EH (cell line): ENCODE results near the gene CKS2.
"Not testable (repeated sequence)": the region's sequence is repeated elsewhere in the genome, so short reads cannot be mapped to it uniquely, and the experiment has no call there.

ENCODE experiments used
- DNase-seq: peaks from one replicate; pipeline ENCODE4 v3.0.0-alpha.2; 2015; ENCODE audit warnings: low read depth

CKS2 gene

DNA sequence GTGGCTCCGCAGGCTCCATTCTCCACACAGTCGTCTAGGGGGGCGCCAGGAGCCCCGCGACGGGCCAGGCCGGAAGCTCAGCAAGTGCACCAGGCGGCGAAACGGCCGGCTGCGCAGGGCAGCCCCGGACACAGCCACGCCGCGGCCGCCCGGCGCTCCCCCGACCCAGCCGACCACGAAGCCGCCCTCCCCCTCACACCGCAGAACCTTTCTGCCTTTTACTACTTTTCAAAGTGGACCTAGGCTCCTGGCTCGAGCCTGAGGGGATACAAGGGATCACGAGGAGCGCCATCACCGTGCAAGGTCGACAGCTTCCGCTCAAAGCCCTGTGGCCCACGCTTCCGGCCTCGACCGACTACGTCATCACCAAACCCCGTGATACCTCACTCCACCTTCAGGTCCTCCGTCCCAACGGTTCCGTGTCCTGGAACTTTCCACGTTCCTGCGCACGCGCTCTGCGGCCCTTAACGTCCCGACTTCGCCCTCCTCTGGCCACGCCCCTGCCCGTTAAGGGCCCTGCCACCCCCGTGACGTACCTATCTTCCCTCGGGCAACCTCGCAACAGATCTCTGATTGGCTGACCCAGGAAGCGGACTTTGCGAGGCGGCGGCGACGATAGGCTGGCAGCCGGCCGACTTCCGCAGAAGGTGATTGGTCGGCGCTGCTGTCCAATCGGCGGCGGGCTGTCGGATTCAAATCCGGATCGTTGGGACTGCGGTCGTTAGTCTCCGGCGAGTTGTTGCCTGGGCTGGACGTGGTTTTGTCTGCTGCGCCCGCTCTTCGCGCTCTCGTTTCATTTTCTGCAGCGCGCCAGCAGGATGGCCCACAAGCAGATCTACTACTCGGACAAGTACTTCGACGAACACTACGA lies at the start of gene CKS2:
CKS2 (plus strand) TSS at position 721 of the 871 bp plus-strand sequence; CDS start at position 819, 98 bp downstream.
- peak; percentile 100 for DNase-seq

DNA sequence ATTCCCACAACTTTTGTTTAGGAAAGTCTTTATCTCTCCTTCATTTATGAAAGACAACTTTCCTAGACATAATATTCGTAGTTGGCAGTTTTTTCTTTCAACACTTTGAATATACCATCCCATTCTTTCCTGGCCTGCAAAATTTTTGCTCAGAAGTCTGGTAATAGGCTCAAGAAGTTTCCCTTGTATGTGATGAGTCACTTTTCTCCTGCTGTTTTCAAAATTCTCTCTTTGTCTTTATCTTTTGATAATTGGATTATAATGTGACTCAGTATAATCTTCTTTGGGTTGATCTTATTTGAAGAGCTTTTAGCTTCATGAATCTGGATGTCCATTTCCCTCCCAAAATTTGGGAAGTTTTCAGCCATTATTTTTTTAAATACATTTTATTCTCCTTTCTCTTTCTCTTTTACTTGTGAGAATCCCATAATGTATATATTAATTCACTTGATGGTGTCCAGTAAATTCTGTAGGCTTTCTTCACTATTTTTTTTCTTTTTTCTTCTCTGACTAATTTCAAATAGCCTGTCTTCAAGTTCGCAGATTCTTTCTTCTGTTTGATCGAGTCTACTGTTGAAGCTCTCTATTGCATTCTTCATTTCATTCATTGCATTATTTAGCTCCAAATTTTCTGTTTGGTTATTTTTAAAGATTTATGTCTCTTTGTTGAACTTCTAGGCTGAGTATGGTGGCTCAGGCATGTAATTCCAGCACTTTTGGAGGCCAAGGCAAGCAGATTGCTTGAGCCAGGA lies 37.3 kb upstream of the CKS2 start:
- DNase-seq, result no peak

DNA sequence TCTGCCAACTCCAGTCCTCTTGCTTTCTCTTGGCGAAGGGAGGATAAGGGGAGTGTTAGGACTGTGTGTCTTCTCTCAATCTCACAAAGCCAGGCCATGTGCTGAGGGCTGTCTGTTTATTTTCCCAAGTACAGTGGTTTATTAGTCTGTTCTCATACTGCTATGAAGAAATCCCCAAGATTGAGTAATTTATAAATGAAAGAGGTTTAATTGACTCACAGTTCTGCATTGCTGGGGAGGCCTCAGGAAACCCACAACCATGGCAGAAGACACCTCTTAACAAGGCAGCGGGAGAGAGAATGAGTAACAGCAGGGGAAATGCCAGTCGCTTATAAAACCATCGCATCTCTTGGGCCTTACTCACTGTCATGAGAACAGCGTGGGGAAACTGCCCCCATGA lies 36.2 kb upstream of the CKS2 start:
- peak; percentile 99 for DNase-seq

DNA sequence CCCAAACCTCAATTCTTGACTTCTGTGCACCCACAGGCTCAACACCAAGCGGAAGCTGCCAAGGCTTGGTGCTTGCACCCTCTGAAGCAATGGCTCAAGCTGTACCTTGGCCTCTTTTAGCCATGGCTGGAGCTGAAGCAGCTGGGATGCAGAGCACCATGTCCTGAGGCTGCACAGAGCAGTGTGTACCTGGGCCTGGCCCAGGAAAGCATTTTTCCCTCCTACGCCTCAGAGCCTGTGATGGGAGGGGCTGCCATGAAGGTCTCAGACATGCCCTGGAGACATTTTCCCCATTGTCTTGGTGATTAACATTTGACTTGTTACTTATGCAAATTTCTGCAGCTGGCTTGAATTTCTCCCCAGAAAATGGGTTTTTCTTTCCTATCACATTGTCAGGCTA lies 35.0 kb upstream of the CKS2 start:
- peak; percentile 15 for DNase-seq

DNA sequence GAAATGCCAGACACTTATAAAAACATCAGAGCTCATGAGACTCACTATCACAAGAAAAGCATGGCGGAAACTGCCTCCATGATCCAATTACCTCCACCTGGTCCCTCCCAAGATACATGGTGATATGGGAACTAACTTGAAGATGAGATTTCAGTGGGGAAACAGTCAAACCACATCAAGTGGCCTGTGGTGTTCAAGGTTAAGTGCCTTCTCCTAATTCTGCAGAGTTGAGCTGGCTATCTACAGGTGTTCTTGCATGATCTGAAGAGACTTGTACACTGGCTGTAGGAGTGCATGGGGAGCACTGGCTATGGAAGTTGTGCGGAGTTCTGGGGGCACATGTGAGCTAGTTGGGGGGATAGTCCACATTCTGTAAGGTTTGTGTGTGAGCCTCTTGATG lies 34.0 kb upstream of the CKS2 start:
- DNase-seq, result no peak

DNA sequence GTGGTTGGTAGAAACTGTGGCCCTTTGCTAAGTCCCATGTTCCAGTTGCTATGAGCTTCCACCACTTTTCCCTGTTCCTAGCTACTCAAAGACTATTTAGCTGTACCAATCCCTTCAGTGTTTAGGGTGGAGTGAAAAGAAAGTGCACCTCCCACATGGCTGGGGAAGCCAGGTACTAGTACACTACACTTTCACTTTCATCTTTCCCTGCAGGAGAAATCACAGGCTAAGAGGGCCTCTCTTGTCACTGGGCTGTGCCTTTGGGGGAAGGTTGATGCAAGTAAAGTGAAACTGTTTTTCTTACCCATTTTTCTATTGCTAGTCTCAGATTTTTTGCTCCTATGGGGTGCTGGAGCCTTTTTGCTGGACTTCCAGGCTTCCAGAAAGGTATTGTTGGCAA lies 33.5 kb upstream of the CKS2 start:
- DNase-seq, result peak; percentile 28

DNA sequence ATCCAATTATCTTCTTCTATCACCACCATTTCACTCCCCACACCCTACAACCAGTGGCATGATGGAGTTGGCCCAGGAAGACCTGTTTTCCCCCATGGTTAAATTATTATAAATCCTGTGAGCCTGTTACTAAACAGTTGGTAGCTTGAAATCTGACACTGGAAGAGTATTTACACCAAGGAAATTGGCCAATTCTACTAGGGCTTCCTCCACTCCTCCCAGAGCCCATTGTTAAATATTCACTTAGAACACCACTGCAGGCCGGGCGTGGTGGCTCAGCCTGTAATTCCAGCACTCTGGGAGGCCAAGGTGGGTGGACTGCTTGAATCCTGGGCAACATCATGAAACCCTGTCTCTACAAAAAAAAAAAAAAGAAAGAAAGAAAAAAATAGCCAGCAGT lies 32.4 kb upstream of the CKS2 start:
- no peak for DNase-seq

DNA sequence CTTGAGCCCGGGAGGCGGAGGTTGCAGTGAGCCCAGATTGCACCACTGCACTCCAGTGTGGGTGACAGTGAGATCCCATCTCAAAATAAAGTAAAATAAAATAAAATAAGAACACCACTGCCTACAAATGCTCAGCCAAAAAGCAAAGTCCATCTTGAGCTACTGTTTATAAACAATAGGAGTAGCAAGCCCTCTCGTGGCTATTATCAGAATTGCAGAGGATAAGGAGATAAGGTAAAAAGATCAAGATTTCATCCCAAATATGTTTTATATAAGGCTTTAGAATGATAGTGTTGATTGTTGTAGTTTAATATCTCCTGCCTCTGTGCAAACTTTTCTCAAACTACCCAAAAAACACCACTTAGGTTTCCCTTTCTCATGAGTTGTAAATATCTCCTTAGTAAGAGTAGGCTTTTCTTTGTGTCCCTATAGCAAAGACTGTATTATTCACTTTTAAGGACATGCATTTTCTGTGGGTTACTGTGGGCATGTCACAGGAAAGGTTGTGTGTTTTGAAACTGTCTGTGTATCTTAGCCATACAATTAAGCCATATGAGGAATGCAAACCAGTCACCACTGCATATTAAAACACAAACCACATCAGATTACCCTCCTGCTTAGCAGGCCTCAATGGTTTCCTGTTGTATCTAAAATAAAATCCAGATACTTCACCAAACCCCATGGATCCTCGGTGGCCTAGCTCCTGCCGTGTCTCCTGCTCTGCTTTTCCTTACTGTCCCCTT lies 31.8 kb upstream of the CKS2 start:
- peak; percentile 68 for DNase-seq

DNA sequence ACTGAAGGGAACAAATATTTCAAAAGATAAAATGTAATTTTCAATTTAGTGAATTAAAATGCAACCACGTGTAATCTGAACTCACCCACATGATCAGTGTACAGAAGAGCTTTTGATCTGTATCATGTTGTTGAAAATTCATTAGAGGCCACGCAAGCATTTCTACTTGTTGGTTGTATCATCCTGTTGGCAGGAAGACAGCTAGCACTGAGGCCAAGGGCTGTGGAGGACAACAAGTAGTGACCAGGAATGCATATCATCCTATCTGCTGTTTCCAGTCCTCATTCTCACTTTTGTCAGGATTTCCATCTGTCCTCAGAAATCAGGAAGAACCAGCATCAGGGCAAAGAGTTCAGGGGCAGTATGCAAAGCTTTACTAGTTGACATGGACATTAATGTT lies 29.9 kb upstream of the CKS2 start:
- peak; percentile 28 for DNase-seq

DNA sequence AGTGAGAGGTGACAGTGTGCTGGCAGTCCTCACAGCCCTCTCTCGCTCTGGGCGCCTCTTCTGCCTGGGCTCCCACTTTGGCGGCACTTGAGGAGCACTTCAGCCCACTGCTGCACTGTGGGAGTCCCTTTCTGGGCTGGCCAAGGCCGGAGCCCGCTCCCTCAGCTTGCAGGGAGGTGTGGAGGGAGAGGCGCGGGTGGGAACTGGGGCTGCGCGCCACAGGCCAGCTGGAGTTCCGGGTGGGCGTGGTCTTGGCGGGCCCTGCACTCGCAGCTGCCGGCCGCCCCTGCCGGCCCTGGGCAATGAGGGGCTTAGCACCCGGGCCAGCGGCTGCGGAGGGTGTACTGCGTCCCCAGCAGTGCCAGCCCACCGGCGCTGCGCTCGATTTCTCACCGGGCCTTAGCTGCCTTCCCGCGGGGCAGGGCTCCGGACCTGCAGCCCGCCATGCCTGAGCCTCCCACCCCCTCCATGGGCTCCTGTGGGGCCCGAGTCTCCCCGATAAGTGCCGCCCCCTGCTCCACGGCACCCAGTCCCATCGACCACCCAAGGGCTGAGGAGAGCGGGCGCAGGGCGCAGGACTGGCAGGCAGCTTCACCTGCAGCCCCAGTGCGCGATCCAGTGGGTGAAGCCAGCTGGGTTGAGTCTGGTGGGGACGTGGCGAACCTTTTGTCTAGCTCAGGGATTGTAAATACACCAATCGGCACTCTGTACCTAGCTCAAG lies 28.6 kb upstream of the CKS2 start:
- peak; percentile 3 for DNase-seq

DNA sequence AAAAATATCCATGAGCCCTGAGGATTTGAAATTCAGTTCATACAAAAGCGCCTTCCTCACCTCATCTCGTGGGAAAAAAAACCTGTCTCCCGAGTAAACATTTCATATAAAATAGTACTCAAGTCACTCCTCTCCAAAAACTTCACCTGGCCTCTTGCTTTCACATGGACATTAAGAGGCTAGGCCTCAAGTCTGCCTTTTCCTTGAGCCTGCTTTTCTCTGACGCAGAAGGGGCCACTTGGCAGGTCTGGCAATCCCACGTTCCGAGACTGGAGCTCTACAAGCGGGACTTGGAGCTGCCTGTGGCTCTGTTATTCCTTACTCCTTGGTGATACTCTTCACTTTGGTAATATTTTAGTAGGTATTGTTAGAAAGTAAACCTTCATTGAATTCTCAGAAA lies 26.9 kb upstream of the CKS2 start:
- DNase-seq, result no peak

DNA sequence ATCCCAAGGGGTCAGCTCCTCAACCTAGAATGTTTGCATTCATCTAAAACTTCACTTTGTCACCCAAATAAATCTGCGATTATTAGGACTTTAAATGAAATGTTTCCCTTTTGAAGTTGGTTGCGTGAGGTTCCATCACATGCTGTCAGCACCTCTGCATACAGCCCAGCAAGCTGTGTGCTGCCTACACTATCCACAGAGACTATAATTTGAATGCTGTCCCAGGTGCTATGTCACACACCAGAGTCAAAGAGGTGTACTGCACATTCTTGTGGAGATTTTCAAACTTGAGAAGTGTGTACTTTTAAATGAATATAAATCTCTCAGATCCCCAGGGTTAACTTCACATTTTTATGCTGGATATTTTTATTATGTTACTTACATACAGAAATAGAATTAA lies 19.3 kb upstream of the CKS2 start:
- DNase-seq, result no peak

DNA sequence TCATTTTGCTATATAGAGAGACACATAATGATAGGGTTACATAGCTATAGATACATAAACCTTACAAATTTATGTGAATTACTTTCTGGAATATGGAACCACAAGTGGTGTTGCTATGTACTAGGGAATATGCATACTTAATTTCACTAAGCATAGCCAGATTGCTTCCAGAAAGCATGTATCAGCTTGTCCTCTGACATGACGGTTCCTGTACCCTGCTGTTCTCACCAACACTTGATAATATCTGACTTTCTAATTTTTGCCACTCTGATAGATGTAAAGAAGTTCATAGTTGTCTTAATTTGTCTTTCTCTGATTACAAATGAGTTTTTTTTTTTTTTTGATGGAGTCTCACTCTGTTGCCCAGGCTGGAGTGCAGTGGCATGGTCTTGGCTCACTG lies 18.0 kb upstream of the CKS2 start:
- DNase-seq, result no peak

DNA sequence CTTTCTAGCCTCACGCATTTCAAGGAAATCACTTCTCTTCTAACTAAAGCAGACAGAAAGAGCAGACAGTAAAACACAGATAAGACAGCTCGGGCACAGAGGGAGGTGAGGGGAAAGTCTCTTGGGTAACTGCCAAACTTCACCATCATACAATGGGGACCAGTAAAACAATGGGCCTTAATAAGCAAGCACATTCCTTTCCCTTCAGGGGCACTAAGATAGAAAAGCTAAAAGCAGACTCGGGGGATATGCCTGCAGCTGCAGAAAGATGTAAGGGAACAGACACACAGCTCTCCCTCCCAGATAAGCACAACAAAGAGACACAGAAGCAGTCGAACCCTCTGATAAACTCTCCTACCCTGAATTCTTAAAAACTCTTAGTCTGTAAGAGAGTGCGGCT lies 15.6 kb upstream of the CKS2 start:
- DNase-seq, result no peak

DNA sequence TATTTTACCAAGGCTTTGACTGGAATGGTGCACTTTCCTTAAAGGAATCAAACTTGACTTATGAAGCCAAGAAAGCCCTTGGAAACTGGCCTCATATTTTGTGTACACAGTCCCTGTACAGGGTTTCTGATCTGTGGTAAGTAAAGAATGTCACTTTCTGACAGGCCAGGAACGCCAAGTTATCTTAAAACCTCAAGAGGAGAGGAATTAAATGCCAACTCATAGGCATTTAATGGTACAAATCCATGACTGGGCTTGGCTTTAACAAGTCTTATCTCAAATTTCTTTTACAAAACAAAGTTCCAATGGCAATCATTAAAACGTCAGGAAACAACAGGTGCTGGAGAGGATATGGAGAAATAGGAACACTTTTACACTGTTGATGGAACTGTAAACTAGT lies 9.0 kb upstream of the CKS2 start:
- DNase-seq, result not testable (repeated sequence)

DNA sequence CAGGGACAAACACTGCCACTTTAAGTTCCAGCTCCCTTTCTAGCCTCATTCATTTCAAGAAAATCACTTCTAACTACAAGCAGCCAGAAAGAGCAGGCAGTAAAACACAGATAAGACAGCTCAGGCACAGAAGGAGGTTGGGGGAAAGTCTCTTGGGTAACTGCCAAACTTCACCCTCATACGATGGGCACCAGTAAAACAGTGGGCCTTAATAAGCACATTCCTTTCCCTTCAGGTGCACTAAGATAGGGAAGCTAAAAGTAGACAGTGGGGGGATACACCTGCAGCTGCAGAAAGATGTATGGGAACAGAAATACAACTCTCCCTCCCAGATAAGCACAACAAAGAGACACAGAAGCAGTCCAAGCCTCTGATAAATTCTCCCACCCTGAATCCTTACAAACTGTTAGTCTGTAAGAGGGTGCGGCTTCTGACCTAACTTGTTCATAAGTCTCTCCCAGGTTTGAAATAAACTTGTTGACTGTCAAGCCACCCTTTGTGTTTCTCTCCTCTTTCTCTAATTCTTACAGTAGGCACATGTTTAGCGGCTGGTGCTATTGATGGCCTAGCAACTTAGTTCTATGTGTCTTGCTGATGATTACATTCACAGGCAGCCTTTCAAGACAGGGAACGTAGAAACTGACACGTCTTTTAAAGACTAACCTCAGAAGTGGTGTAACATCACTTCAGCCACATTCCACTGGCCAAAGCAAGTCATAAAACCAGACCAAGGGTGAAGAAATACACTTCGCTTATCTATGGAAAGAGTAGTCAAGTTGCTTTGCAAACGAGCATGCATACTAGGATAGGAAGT lies 6.8 kb upstream of the CKS2 start:
- DNase-seq, result no peak

DNA sequence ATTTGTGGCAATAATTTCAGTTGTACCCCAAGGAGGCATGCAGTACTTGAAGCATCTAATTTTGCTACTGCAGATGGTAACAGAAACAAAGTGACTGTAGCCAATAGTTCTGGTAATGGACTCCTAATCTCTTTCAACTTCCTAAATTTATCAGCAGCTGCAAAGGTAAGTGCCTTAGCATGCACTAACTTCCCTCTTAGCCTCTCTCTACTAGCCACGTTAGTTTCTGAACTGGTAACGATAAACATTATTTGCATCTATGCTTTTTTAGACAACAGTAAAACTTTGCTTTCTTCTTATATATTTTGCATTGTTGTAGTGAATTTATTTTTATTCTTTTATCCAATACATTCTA lies 6.2 kb upstream of the CKS2 start:
- no peak for DNase-seq

DNA sequence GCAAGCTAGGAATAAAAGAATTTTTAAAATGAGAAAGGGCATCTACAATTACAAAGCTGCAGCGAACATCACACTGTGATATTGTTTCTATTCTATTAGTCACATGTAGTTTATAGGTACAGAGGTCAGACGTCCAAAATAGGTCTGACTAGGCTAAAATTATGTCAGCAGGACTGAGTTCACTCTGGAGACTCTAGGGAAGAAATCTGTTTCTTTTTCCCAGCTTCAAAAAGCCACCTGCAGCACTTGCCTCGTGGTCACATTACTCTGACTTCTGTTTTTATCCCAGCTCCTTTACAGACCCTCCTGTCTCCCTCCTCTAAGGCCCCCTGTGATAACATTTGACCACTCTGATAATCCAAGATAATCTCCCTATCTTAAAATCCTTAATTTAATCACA lies 5.1 kb upstream of the CKS2 start:
- DNase-seq, result no peak

DNA sequence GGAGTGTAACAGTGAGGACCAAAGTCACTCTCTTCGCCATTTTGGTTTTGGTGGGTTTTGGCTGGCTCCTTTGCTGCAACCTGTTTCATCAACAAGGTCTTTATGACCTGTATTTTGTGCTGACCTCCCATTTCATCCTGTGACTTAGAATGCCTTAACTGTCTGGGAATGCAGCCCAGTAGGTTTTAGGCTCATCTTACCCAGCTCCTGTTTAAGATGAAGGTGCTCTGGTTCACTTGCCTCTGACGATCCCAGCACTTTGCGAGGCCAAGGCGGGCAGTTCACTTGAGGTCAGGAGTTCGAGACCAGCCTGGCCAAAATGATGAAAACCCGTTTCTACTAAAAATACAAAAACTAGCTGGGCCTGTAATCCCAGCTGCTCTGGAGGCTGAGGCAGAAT lies 1.8 kb upstream of the CKS2 start:
- DNase-seq, result no peak

DNA sequence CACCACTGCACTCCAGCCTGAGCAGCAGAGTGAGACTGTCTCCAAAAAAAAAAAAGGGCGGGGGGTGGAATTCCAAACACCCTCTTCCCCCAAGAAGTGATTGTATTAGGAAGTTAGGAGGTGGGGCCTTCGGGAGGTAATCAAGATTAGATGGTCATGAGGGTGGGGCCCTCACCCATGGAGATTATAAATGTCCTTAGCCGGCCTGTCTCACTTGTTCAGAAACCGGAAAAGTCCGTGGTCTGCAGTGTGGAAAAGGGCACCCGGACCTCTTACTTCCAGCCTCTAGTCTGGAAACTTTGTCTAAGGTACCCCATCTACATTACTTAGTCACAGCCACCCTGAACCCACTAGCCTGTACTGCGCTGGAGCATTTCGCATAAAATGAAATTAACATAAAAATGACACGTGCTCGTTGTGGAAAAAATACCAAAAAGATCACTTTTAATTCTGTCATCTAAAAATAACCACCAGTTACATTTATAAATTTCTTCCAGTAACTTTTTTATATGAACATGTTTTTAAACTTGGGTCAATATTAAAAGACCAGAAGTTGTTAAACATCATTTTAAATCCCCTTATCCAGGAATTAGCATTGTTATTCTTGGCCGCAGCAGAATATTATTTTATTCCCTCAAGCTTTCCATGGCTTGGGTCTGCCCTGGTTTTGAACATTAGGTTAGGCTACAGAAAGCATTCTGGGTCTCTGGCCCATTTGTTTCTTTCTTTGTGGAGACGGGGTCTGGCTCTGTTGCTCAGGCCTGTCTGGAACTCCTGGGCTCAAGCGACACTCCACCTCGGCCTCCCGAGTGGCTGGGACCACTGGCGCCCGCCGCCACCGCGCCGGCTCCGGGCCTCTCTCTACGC lies 1.2 kb upstream of the CKS2 start:
- no peak for DNase-seq
